ENCODE results near the gene ZNF253. TPM values are rescaled to one million over a fixed set of nuclear protein-coding genes. Genes with fewer than 3 reads are reported as not detected.

Gene ZNF253
- total and polyA plus RNA-seq, 9 of the 15 experiments (the other 6 are each of a cell fraction or from before 2014, with no cell fraction given): 4.0 to 14.4 (median 7.5) TPM

DNA sequence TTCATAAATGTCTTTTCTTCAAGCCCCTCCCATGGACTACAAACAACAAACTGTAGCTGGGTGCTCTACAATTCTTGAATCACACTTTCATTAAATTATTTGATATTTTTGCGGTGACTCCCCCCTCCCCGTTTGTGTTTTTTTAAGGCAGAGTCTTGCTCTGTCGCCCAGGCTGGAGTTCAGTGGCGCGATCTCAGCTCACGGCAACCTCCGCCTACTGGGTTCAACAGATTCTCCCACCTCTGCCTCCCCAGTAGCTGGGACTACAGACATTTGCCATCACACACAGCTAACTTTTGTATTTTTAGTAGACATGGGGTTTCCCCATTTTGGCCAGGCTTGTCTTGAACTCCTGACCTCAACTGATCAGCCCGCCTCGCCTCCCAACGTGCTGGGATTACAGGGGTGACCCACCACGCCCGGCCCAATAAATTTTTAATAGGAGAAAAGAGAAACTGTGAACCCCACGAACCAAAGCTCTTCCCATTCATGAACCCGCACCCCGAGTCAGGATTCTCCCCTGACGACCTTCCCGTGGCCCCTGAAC lies 44.8 kb upstream of the ZNF253 start:
- Histone ChIP-seq H3K4me3 (no peak overlapping the region), H3K9me1 (ENCODE audit: control insufficient read depth, insufficient read depth, low read length) (no peaks in the 10 kb centered on the region), H3K9me3 (replicated peaks; ENCODE audit: control insufficient read depth, insufficient read depth, low read depth, low read length) (no peaks in the 10 kb centered on the region), H3K9ac (ENCODE audit: insufficient read depth in 1 of 2, low read depth in 2 of 2, low read length in 2 of 2) (no peak overlapping the region), H2AFZ (ENCODE audit: low read depth, low read length) (peak overlapping the region; percentile 4; the same call in 1 of the 2 replicates), H3K4me1 (replicated peaks in 1 of 2; ENCODE audit: control insufficient read depth in 2 of 2, insufficient read depth in 2 of 2, low read length in 2 of 2) (no peaks in the 10 kb centered on the region; a peak in 1 of 5 replicates), H3K4me2 (ENCODE audit: insufficient read depth, low read length) (no peak overlapping the region), H3K79me2 (ENCODE audit: control insufficient read depth, insufficient read depth, low read length) (no peaks in the 10 kb centered on the region), H4K20me1 (replicated peaks; ENCODE audit: control insufficient read depth, insufficient read depth, low read length) (no peaks in the 10 kb centered on the region), H3K27ac (ENCODE audit: extremely low read depth, low read depth, low read length) (no peak overlapping the region), H3K36me3 (ENCODE audit: control insufficient read depth, insufficient read depth, low read length) (no peaks in the 10 kb centered on the region), H3K27me3 (ENCODE audit: control insufficient read depth in 2 of 2, insufficient read depth in 2 of 2, low read length in 2 of 2) (no peaks in the 10 kb centered on the region)
- ATAC-seq (no peak), FAIRE-seq (no peak), DNase-seq (ENCODE audit: extremely low read depth in 1 of 4, low spot score in 3 of 4) (no peak)
- no TSS peak for BruUV-seq (replicated peaks)
- TF ChIP-seq, protein P1, sequence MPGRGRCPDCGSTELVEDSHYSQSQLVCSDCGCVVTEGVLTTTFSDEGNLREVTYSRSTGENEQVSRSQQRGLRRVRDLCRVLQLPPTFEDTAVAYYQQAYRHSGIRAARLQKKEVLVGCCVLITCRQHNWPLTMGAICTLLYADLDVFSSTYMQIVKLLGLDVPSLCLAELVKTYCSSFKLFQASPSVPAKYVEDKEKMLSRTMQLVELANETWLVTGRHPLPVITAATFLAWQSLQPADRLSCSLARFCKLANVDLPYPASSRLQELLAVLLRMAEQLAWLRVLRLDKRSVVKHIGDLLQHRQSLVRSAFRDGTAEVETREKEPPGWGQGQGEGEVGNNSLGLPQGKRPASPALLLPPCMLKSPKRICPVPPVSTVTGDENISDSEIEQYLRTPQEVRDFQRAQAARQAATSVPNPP (IDR thresholded peaks at IDR 0.05; ENCODE audit: borderline replicate concordance, insufficient read depth, insufficient read length): no peak
- no peak for TF ChIP-seq HSF4 (CRISPR knock-in tag; IDR thresholded peaks at IDR 0.05; ENCODE audit: borderline replicate concordance)
- TF ChIP-seq TAF15 (IDR thresholded peaks at IDR 0.05; ENCODE audit: low read depth, low read length): no peak
- no peak for TF ChIP-seq DACH1 (IDR thresholded peaks at IDR 0.05; ENCODE audit: partially characterized antibody)
- TF ChIP-seq TBL1XR1 (IDR thresholded peaks at IDR 0.05; ENCODE audit: low read length in 2 of 2): no peak
- intact Hi-C loops (cut with micrococcal nuclease) (no loop called here), in situ Hi-C loops (cut with MboI) (no loop called here)
- CTCF ChIA-PET (ENCODE audit: low intra/inter-chr PET ratio): no interaction called here
- POLR2A ChIA-PET: interaction anchor here (1.0 kb wide), 1 partner anchor 10 kb away, joined by 3 read pairs; no protein-coding TSS in a partner anchor
- 24% methylated on average over 15 of the region's 17 CpGs for WGBS (ENCODE audit: insufficient coverage, low coverage, missing lambda C conversion rate)

Measured in K562 (cell line).